Body of pancreas (tissue), 4 donors: ENCODE data around the gene ERBB3. TPM values are rescaled to one million over a fixed set of nuclear protein-coding genes. Genes with fewer than 3 reads are reported as not detected.

Experiments
- ATAC-seq: fragments of 150-250 bp; one replicate; pipeline ENCODE4 v1.9.1; 2016
- DNase-seq, 4 donors: peaks; one replicate each; pipeline ENCODE4 v3.0.0-alpha.2; 2019
- H3K27ac ChIP-seq, 4 donors: fragments of 200-600 bp; sonication (generic); 1 replicate in 3 of 4; 2 replicates in 1 of 4; pipeline versions ENCODE4 v1.5.1 to v1.6.1; 2016 to 2019; ENCODE audit warnings: mild to moderate bottlenecking in 1 of 4, mixed read lengths in 1 of 4, moderate library complexity in 1 of 4
- H3K27me3 ChIP-seq, 2 donors: fragments of 200-600 bp; sonication (generic); one replicate each; pipeline ENCODE4 v1.6.0; 2016; ENCODE audit warnings: mild to moderate bottlenecking in 1 of 2
- H3K36me3 ChIP-seq, 2 donors: fragments of 200-600 bp; sonication (generic); replicated peaks in 1 of 2; 2 replicates each; pipeline ENCODE4 v1.5.1; 2016; ENCODE audit warnings: low read depth in 2 of 2; ENCODE audit not compliant: insufficient read depth in 1 of 2
- H3K4me1 ChIP-seq: fragments of 200-600 bp; sonication (generic); one replicate; pipeline ENCODE4 v1.6.0; 2016
- H3K4me3 ChIP-seq, 2 donors: fragments of 200-600 bp; sonication (generic); 1 replicate in 1 of 2; 2 replicates in 1 of 2; pipeline ENCODE4 v1.5.1; 2016 to 2019
- H3K9me3 ChIP-seq, 3 donors: fragments of 200-600 bp; sonication (generic); 1 replicate in 2 of 3; 2 replicates in 1 of 3; pipeline ENCODE4 v1.5.1; 2016
- POLR2A ChIP-seq, 3 donors: fragments of 450-650 bp; IDR thresholded peaks; one replicate each; pipeline ENCODE4 v1.6.1; 2016; ENCODE audit warnings: antibody characterized with exemption in 3 of 3, mild to moderate bottlenecking in 2 of 3
- WGBS, 2 donors: methylation state at CpG; one replicate each; pipeline ENCODE4 v1.1.5; 2017; 5-methylcytosine and 5-hydroxymethylcytosine counted together
- intact Hi-C: fragments of 100-400 bp; cut with DNase I; formaldehyde crosslinking; loops from one replicate; pipeline ENCODE4 v1.15.1; 2023
- total RNA-seq, 2 donors: library from RNA; depleted of rRNA; stranded (reverse); fragments of >200 nt; gene quantifications; one replicate each; pipeline ENCODE4 v1.1.0, GENCODE V29; 2016
- TF ChIP-seq, protein P1 (sequence below), 7 experiments: fragments of 450-650 bp in 4 of 7; fragments of 200-600 bp in 3 of 7; sonication (generic) in 3 of 7; IDR thresholded peaks; one replicate each; pipeline ENCODE4 v1.5.1; 2016 to 2019; ENCODE audit warnings: antibody characterized with exemption in 7 of 7

Gene ERBB3
- total RNA-seq, 2 donors from 2014 or later = 72.9 to 74.8 TPM

DNA sequence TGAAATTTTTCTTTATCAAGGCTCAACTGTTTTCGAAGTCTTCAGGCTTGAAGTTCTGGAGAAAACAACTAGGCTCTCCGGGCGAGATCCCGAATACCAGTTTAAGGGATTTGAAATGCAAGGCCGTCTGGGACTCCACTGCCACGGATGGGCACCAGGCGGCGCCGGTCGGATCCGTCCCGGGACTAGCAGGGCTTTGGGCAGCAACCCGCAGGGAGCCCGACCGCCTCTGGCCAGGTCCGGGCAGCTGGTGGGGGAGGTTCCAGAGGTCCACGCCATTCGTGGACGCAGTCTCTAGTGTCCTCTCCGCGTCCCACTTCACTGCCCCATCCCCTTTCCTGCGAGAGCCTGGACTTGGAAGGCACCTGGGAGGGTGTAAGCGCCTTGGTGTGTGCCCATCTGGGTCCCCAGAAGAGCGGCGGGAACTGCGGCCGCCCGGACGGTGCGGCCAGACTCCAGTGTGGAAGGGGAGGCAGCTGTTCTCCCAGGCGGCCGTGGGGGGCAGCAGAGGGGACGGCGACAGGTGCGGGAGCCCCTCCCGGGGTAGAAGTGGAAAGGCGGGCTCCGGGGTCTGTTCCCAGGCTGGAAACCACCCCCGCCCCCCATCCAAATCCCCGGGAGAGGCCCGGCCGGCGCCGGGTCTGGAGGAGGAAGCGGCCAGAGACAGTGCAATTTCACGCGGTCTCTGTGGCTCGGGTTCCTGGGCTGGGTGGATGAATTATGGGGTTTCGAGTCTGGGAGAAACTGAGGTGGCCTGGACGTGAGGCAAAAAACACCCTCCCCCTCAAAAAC is 838 bp upstream of the ERBB3 start:
- peak; percentile 81 to 92 (median 90) for TF ChIP-seq POLR2A (IDR thresholded peaks at IDR 0.05)
- TF ChIP-seq, protein P1, sequence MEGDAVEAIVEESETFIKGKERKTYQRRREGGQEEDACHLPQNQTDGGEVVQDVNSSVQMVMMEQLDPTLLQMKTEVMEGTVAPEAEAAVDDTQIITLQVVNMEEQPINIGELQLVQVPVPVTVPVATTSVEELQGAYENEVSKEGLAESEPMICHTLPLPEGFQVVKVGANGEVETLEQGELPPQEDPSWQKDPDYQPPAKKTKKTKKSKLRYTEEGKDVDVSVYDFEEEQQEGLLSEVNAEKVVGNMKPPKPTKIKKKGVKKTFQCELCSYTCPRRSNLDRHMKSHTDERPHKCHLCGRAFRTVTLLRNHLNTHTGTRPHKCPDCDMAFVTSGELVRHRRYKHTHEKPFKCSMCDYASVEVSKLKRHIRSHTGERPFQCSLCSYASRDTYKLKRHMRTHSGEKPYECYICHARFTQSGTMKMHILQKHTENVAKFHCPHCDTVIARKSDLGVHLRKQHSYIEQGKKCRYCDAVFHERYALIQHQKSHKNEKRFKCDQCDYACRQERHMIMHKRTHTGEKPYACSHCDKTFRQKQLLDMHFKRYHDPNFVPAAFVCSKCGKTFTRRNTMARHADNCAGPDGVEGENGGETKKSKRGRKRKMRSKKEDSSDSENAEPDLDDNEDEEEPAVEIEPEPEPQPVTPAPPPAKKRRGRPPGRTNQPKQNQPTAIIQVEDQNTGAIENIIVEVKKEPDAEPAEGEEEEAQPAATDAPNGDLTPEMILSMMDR (IDR thresholded peaks at IDR 0.05) = peak; percentile 68 to 95 (median 92)
- peaks cover 45% of the 10 kb centered on the region for H3K4me1 ChIP-seq
- H3K4me3 ChIP-seq = peak overlapping the region; percentile 6 to 58
- H3K27me3 ChIP-seq = no peaks in the 10 kb centered on the region
- DNase-seq = peak; percentile 94 to 96 (median 95)
- 0 to 1% methylated on average over 18 to 49 of the region's 50 CpGs for WGBS, 2 donors
- peaks cover 0 to 2% of the 10 kb centered on the region in 2 donors for H3K36me3 ChIP-seq
- peak overlapping the region; percentile 95 to 98 (median 98) for H3K27ac ChIP-seq
- peak; percentile 74 for ATAC-seq
- H3K9me3 ChIP-seq = no peaks in the 10 kb centered on the region
- intact Hi-C loops = no loop called here

GRCh38 chr12:56080556-56081138 is 682 bp downstream of the ERBB3 start:
- Histone ChIP-seq H3K27me3 (no peaks in the 10 kb centered on the region), H3K27ac (peak overlapping the region; percentile 95 to 98 (median 98)), H3K36me3 (peaks cover 0 to 4% of the 10 kb centered on the region in 2 donors), H3K4me1 (peaks cover 58% of the 10 kb centered on the region), H3K9me3 (no peaks in the 10 kb centered on the region), H3K4me3 (peak overlapping the region; percentile 58 to 84)
- ATAC-seq (peak; percentile 31), DNase-seq (peak; percentile 71 to 82 (median 78))
- intact Hi-C loops = no loop called here
- 1 to 8% methylated on average over 11 to 20 of the region's 20 CpGs for WGBS, 2 donors
- TF ChIP-seq, protein P1 (IDR thresholded peaks at IDR 0.05) = peak in 2 of 7 experiments; percentile 7 to 10
- peak; percentile 19 to 30 (median 27) for TF ChIP-seq POLR2A (IDR thresholded peaks at IDR 0.05)

- ATAC-seq (peak; percentile 33), DNase-seq (peak; percentile 68 to 87 (median 81))
- TF ChIP-seq, protein P1 (IDR thresholded peaks at IDR 0.05) = no peak
- TF ChIP-seq POLR2A (IDR thresholded peaks at IDR 0.05) = peak; percentile 45 to 57 (median 47)
Measured at GRCh38 chr12:56081393-56082347, 1.7 kb downstream of the ERBB3 start.

GRCh38 chr12:56082382-56082781 is 2.4 kb downstream of the ERBB3 start:
- H3K4me3 ChIP-seq = no peak overlapping the region
- intact Hi-C loops = no loop called here
- WGBS, 2 donors = 22 to 33% methylated on average over 2 of the region's 2 CpGs
- TF ChIP-seq, protein P1 (IDR thresholded peaks at IDR 0.05) = no peak
- TF ChIP-seq POLR2A (IDR thresholded peaks at IDR 0.05) = no peak
- no peaks in the 10 kb centered on the region for H3K27me3 ChIP-seq
- ATAC-seq (no peak), DNase-seq (no peak)
- peak overlapping the region; percentile 95 to 98 (median 98) for H3K27ac ChIP-seq
- H3K9me3 ChIP-seq = no peaks in the 10 kb centered on the region
- peaks cover 75% of the 10 kb centered on the region for H3K4me1 ChIP-seq
- H3K36me3 ChIP-seq = peaks cover 0 to 4% of the 10 kb centered on the region in 2 donors

More at GRCh38 chr12:56081393-56082347, 1.7 kb downstream of the ERBB3 start:
- intact Hi-C loops = no loop called here
- peak overlapping the region; percentile 95 to 98 (median 98) for H3K27ac ChIP-seq
- peaks cover 68% of the 10 kb centered on the region for H3K4me1 ChIP-seq
- no peaks in the 10 kb centered on the region for H3K27me3 ChIP-seq
- peaks cover 0 to 4% of the 10 kb centered on the region in 2 donors for H3K36me3 ChIP-seq
- WGBS, 2 donors = 7 to 9% methylated on average over 5 to 6 of the region's 6 CpGs
- peak overlapping the region in 1 of 2 donors; percentile 84 for H3K4me3 ChIP-seq
- no peaks in the 10 kb centered on the region for H3K9me3 ChIP-seq
